H1 (cell line): Measurements from ENCODE around the gene MAP7D1. TPM values are rescaled to one million over a fixed set of nuclear protein-coding genes. Genes with fewer than 3 reads are reported as not detected.
A peak's percentile ranks its signal among the peaks of the same experiment; 100 is the strongest.

Experiments used
- CTCF ChIA-PET: fragments of 300-600 bp; sonication (Branson Sonifier 250); formaldehyde crosslinking; loops from one replicate; lab custom pipeline; 2021; ENCODE audit not compliant: partially characterized antibody; lab: Charles Lee
- POLR2A ChIA-PET: fragments of 300-600 bp; sonication (Branson Sonifier 250); formaldehyde crosslinking; loops from one replicate; lab custom pipeline; 2021; ENCODE audit warnings: inconsistent platforms; ENCODE audit not compliant: partially characterized antibody; lab: Charles Lee
- DNase-seq, 2 experiments: peaks; one replicate each; pipeline versions ENCODE4 v3.0.0 to v3.0.0-alpha.2; 2010 to 2022; ENCODE audit warnings: low spot score in 2 of 2, low read depth in 1 of 2, mixed read lengths in 1 of 2
- FAIRE-seq: peaks from 2 replicates; lab custom pipeline; 2011; peaks lifted over from hg19 to GRCh38; lab: Jason Lieb, UNC
- H2AFZ ChIP-seq: 2 replicates; pipeline ENCODE4 v1.8.1; 2012; ENCODE audit warnings: low read length, inconsistent platforms
- H2AK5ac ChIP-seq: 2 replicates; pipeline ENCODE4 v1.6.1; 2013; ENCODE audit warnings: low read depth, low read length
- H2BK120ac ChIP-seq: replicated peaks from 2 replicates; pipeline ENCODE3; 2013; ENCODE audit warnings: low read depth, low read length, inconsistent platforms
- H2BK12ac ChIP-seq: 2 replicates; pipeline ENCODE4 v1.6.1; 2013; ENCODE audit warnings: low read depth, low read length
- H2BK15ac ChIP-seq: 2 replicates; pipeline ENCODE4 v1.6.1; 2013; ENCODE audit warnings: low read length
- H2BK20ac ChIP-seq: 2 replicates; pipeline ENCODE4 v1.6.1; 2013; ENCODE audit warnings: low read length
- H2BK5ac ChIP-seq: 2 replicates; pipeline ENCODE4 v1.6.1; 2013; ENCODE audit warnings: low read depth, low read length
- H3K14ac ChIP-seq: 2 replicates; pipeline ENCODE4 v1.6.1; 2013; ENCODE audit warnings: inconsistent platforms; ENCODE audit not compliant: insufficient read length
- H3K18ac ChIP-seq: 2 replicates; pipeline ENCODE4 v1.6.1; 2013; ENCODE audit warnings: low read length; ENCODE audit errors: extremely low read depth
- H3K23ac ChIP-seq: 2 replicates; pipeline ENCODE4 v1.6.1; 2013; ENCODE audit warnings: inconsistent platforms; ENCODE audit not compliant: insufficient read length
- H3K23me2 ChIP-seq: 2 replicates; pipeline ENCODE4 v1.6.1; 2013; ENCODE audit warnings: low read depth, low read length
- H3K27ac ChIP-seq: 2 replicates; pipeline ENCODE4 v1.6.1; 2011; ENCODE audit warnings: low read depth, low read length, inconsistent platforms
- H3K27me3 ChIP-seq, 4 experiments: replicated peaks in 1 of 4; 1 replicate in 1 of 4; 2 replicates in 3 of 4; pipeline versions ENCODE4 v1.6.1 to v1.8.1; 2011 to 2013; ENCODE audit warnings: low read length in 3 of 4, mild to moderate bottlenecking in 3 of 4, inconsistent platforms in 2 of 4, mixed read lengths in 2 of 4, moderate library complexity in 1 of 4; ENCODE audit not compliant: control insufficient read depth in 3 of 4, insufficient read depth in 3 of 4; ENCODE audit errors: extremely low read depth in 1 of 4
- H3K36me3 ChIP-seq, 4 experiments: 2 replicates each; pipeline versions ENCODE4 v1.6.1 to v1.8.1; 2011 to 2013; ENCODE audit warnings: mild to moderate bottlenecking in 4 of 4, low read length in 3 of 4, moderate library complexity in 2 of 4, control low read depth in 1 of 4, inconsistent platforms in 1 of 4; ENCODE audit not compliant: insufficient read depth in 4 of 4, control insufficient read depth in 2 of 4
- H3K4ac ChIP-seq: replicated peaks from 2 replicates; pipeline ENCODE3; 2013; ENCODE audit warnings: low read length, low read depth, mixed read lengths, inconsistent platforms; ENCODE audit not compliant: insufficient read length
- H3K4me1 ChIP-seq, 4 experiments: replicated peaks in 1 of 4; 1 replicate in 1 of 4; 2 replicates in 3 of 4; pipeline versions ENCODE4 v1.6.1 to v1.8.1; 2011 to 2013; ENCODE audit warnings: low read length in 3 of 4, inconsistent platforms in 2 of 4, mixed read lengths in 1 of 4; ENCODE audit not compliant: insufficient read depth in 4 of 4, control insufficient read depth in 3 of 4
- H3K4me2 ChIP-seq, 2 experiments: 2 replicates each; pipeline versions ENCODE4 v1.6.1 to v1.8.1; 2011 to 2013; ENCODE audit warnings: low read depth in 2 of 2, low read length in 2 of 2, control low read depth in 1 of 2, inconsistent platforms in 1 of 2, mild to moderate bottlenecking in 1 of 2; ENCODE audit not compliant: insufficient read depth in 1 of 2
- H3K4me3 ChIP-seq, 4 experiments: fragments of 200-600, 300-600 bp in 1 of 4; sonication (generic), shearing (Covaris generic), sonication (Bioruptor Twin) in 1 of 4; 2 replicates each; pipeline versions ENCODE4 v1.5.1 to v1.8.1; 2011 to 2016; ENCODE audit warnings: low read length in 4 of 4, low read depth in 3 of 4, control low read depth in 2 of 4, inconsistent platforms in 2 of 4, mild to moderate bottlenecking in 2 of 4, mixed read lengths in 1 of 4, moderate library complexity in 1 of 4; ENCODE audit not compliant: insufficient read depth in 2 of 4; ENCODE audit errors: extremely low read depth in 1 of 4
- H3K56ac ChIP-seq: replicated peaks from 2 replicates; pipeline ENCODE3; 2013; ENCODE audit warnings: low read depth, mild to moderate bottlenecking, mixed read lengths, low read length, inconsistent platforms; ENCODE audit not compliant: insufficient read length
- H3K79me1 ChIP-seq: 2 replicates; pipeline ENCODE4 v1.6.1; 2013; ENCODE audit warnings: low read depth, low read length, control low read depth
- H3K79me2 ChIP-seq, 2 experiments: 2 replicates each; pipeline versions ENCODE4 v1.6.1 to v1.8.1; 2012 to 2013; ENCODE audit warnings: low read length in 2 of 2, mild to moderate bottlenecking in 2 of 2, inconsistent platforms in 1 of 2; ENCODE audit not compliant: insufficient read depth in 2 of 2, control insufficient read depth in 1 of 2
- H3K9ac ChIP-seq, 4 experiments: replicated peaks in 1 of 4; 1 replicate in 1 of 4; 2 replicates in 3 of 4; pipeline versions ENCODE4 v1.6.1 to v1.8.1; 2011 to 2013; ENCODE audit warnings: low read depth in 3 of 4, low read length in 3 of 4, control low read depth in 2 of 4, mild to moderate bottlenecking in 2 of 4, moderate library complexity in 2 of 4, inconsistent platforms in 1 of 4; ENCODE audit errors: extremely low read depth in 1 of 4
- H3K9me3 ChIP-seq, 2 experiments: 2 replicates each; pipeline versions ENCODE4 v1.6.1 to v1.8.1; 2012 to 2013; ENCODE audit warnings: mild to moderate bottlenecking in 2 of 2, moderate library complexity in 2 of 2, control low read depth in 1 of 2, inconsistent platforms in 1 of 2, low read depth in 1 of 2, low read length in 1 of 2, mixed read lengths in 1 of 2; ENCODE audit not compliant: insufficient read depth in 2 of 2
- H4K20me1 ChIP-seq, 2 experiments: replicated peaks in 1 of 2; 2 replicates each; pipeline versions ENCODE3 to v1.8.1; 2011 to 2013; ENCODE audit warnings: inconsistent platforms in 2 of 2, low read length in 2 of 2, mild to moderate bottlenecking in 1 of 2; ENCODE audit not compliant: insufficient read depth in 2 of 2, control insufficient read depth in 1 of 2
- H4K5ac ChIP-seq: 2 replicates; pipeline ENCODE4 v1.6.1; 2013; ENCODE audit warnings: low read length, low read depth, mixed read lengths, inconsistent platforms; ENCODE audit not compliant: insufficient read length
- H4K8ac ChIP-seq: 2 replicates; pipeline ENCODE4 v1.8.0; 2013; ENCODE audit warnings: mild to moderate bottlenecking, moderate library complexity, low read length, inconsistent platforms; ENCODE audit not compliant: insufficient read depth; ENCODE audit errors: extremely low read depth
- H4K91ac ChIP-seq: replicated peaks from 2 replicates; pipeline ENCODE3; 2013; ENCODE audit warnings: low read length, mixed read lengths, inconsistent platforms; ENCODE audit not compliant: insufficient read length
- EGR1 ChIP-seq: IDR thresholded peaks from 2 replicates; pipeline ENCODE4 v1.6.1; 2011; ENCODE audit warnings: low read depth, low read length, borderline replicate concordance
- EP300 ChIP-seq, 2 experiments: IDR thresholded peaks; 1 replicate in 1 of 2; 2 replicates in 1 of 2; pipeline ENCODE4 v1.6.1; 2011 to 2012; ENCODE audit warnings: low read depth in 2 of 2, low read length in 2 of 2, mild to moderate bottlenecking in 2 of 2, borderline replicate concordance in 1 of 2, inconsistent platforms in 1 of 2, moderate library complexity in 1 of 2
- PHF8 ChIP-seq: fragments of 200-600 bp; sonication (generic); conservative IDR thresholded peaks from 2 replicates; pipeline ENCODE4 v1.7.1; 2012; ENCODE audit warnings: low read depth, mild to moderate bottlenecking, inconsistent platforms, low read length, moderate library complexity
- SAP30 ChIP-seq: fragments of 300-600 bp; sonication (generic); IDR thresholded peaks from 2 replicates; pipeline ENCODE4 v1.7.1; 2012; ENCODE audit warnings: low read length, moderate library complexity, mild to moderate bottlenecking, inconsistent platforms; ENCODE audit not compliant: insufficient read depth, insufficient replicate concordance
- WGBS, 2 experiments: shearing (Covaris generic) in 1 of 2; methylation state at CpG; one replicate each; pipeline versions ENCODE4 v1.1.6 to v1.1.7; 2013 to 2015; ENCODE audit warnings: low lambda C conversion rate in 2 of 2, mixed read lengths in 2 of 2, inconsistent platforms in 1 of 2, low coverage in 1 of 2, missing lambda C conversion rate in 1 of 2; ENCODE audit not compliant: insufficient replicate concordance in 2 of 2, insufficient coverage in 1 of 2, insufficient read length in 1 of 2; ENCODE audit errors: extremely low coverage in 1 of 2, missing lambda C conversion rate in 1 of 2; 5-methylcytosine and 5-hydroxymethylcytosine counted together
- polyA plus RNA-seq, 7 experiments: library from polyadenylated mRNA; depleted of rRNA in 3 of 7; stranded (reverse) in 5 of 7; unstranded in 2 of 7; fragments of >200 nt in 5 of 7; fragments of 200-250 nt in 2 of 7; gene quantifications; 1 replicate in 5 of 7; 2 replicates in 1 of 7; 4 replicates in 1 of 7; pipeline versions ENCODE4 v1.2.1 to v1.2.3, GENCODE V29; 2011 to 2013; ENCODE audit warnings: missing spikeins in 2 of 7, mixed read lengths in 2 of 7
- total RNA-seq: library from RNA; stranded (reverse); fragmentation: NEBNext Ultra II Directional; extraction: Animal tissue kit (Norgen Biotek cat#: 25700); gene quantifications from 2 replicates; pipeline ENCODE4 v1.2.1, GENCODE V29; 2021

MAP7D1 gene
- total and polyA plus RNA-seq, 2 of the 8 experiments (the other 6 are each of a cell fraction or from before 2014, with no cell fraction given) = 18.2 to 52.4 TPM

DNA sequence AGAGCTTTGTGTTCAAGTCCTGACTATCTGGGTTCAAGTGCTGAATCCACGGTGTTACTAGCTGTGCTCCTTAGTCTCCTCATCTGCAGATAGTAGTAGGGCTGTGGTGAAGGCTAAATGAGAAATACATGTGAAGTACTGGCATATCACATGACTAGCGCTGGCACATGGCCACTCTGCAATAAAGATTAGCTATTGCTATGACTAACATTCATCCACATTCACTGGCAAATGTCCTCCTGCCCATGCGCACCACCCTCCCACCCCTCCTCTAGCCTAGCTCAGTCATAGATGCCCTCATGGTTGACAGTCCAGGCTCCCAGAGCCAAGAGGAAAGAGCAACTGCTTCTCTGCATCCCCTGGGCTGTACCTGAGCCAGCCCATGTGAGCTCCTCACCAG is 22.5 kb upstream of the MAP7D1 start:
- Histone ChIP-seq H3K9ac (no peak overlapping the region), H2BK120ac (no peak overlapping the region), H3K4me2 (no peak overlapping the region), H3K27me3 (no peaks in the 10 kb centered on the region), H2BK20ac (no peak overlapping the region), H3K56ac (no peak overlapping the region), H3K79me2 (no peaks in the 10 kb centered on the region), H3K4me1 (peaks cover 0 to 2% (median 0%) of the 10 kb centered on the region in 4 experiments; a peak in 2 of 7 replicates)
- DNase-seq = no peak
- TF ChIP-seq EP300 (IDR thresholded peaks at IDR 0.05; ENCODE audit: borderline replicate concordance in 1 of 2, low read depth in 2 of 2, low read length in 2 of 2) = no peak
- TF ChIP-seq EGR1 = no peak
- TF ChIP-seq SAP30 = no peak
- TF ChIP-seq PHF8 = no peak
- TF ChIP-seq, all 59 proteins: peak for 0
- H3K18ac ChIP-seq = peak overlapping the region; percentile 71; the same call in 1 of the 2 replicates
- H2AFZ ChIP-seq = peak overlapping the region; percentile 57
- H3K36me3 ChIP-seq = peaks cover 0 to 3% (median 0%) of the 10 kb centered on the region in 4 experiments; a peak in 4 of 8 replicates
- peaks cover 0 to 2% of the 10 kb centered on the region in 2 experiments for H4K20me1 ChIP-seq
- ChIA-PET CTCF (interaction anchor here (0.7 to 20.9 kb wide), 17 partner anchors 9 to 454 kb away, joined by 3 to 738 read pairs (median 4); partner anchors contain the start of genes ADPRS, SH3D21 and TRAPPC3), POLR2A (interaction anchor here (1.1 to 9.3 kb wide), 2 partner anchors 34 to 46 kb away, joined by 3 to 61 read pairs; no protein-coding TSS in a partner anchor)
- WGBS, 2 experiments = 88% methylated on average over 3 of the region's 3 CpGs; no CpG with 5 or more reads in 1 of the 2 experiments
- no peak overlapping the region for H4K5ac ChIP-seq
- no peaks in the 10 kb centered on the region for H3K23me2 ChIP-seq
- H4K8ac ChIP-seq = no peak overlapping the region
- H2BK12ac ChIP-seq = no peak overlapping the region
- H3K79me1 ChIP-seq = no peaks in the 10 kb centered on the region
- H3K4me3 ChIP-seq = no peak overlapping the region
- H3K14ac ChIP-seq = no peak overlapping the region
- H3K4ac ChIP-seq = peak overlapping the region; percentile 57
- H2BK5ac ChIP-seq = peak overlapping the region; percentile 5; the same call in 1 of the 2 replicates
- H3K9me3 ChIP-seq = no peaks in the 10 kb centered on the region
- no peak for FAIRE-seq
- H4K91ac ChIP-seq = no peak overlapping the region
- H3K23ac ChIP-seq = no peak overlapping the region
- peak overlapping the region; percentile 77 for H2AK5ac ChIP-seq
- no peak overlapping the region for H3K27ac ChIP-seq
- H2BK15ac ChIP-seq = no peak overlapping the region
